ENCODE measurements around the gene EPHX1. TPM values are rescaled to one million over a fixed set of nuclear protein-coding genes. Genes with fewer than 3 reads are reported as not detected.

EPHX1 gene
- total and polyA plus RNA-seq, 9 donors, result 213 to 566 (median 302) TPM

- intact Hi-C loops (cut with DNase I), result loop anchor here in 1 of 4 donors (10.0 kb wide), 1 partner anchor 108 kb away; the partner anchor contains the start of gene SRP9
- WGBS, 3 donors, result 3 to 6% (median 3%) methylated on average over 54 to 63 of the region's 63 CpGs
- H3K4me1 ChIP-seq (ENCODE audit: insufficient read depth), result peaks cover 15% of the 10 kb centered on the region
Measured at GRCh38 chr1:225882694-225883615, 73.0 kb downstream of the EPHX1 start.

DNA sequence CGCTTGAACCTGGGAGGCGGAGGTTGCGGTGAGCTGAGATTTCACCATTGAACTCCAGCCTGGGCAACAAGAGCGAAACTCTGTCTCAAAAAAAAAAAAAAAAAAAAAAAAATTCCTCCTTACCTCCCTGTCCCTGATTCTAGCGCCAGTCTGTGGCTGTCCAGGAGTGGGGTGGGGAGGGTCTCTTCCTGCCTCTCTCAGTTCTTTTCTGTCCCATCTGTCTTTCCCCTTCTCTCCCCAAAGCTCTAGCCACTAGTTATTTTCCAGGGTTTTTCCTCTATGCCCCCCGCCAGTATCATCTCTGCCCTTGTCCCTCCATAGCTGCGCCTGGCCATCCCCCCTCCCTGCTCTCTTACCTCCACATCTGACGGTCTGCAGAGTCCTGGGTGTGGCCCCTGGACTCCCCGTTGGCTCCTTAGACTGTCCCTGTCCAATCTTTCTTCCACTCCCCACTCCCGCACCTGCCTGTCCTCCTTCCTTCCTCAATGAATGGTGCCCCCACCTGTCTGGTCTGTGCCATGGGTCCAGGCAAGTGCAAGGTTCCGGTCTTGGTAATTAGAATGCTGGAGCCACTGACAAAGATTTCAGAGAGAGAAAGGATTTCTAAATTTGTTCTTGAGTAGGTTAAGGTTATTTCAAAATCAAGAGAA, 73.8 kb downstream of the EPHX1 start:
- Histone ChIP-seq H3K9me3 (no peaks in the 10 kb centered on the region), H3K4me1 (ENCODE audit: insufficient read depth) (peaks cover 18% of the 10 kb centered on the region), H3K27ac (peak overlapping the region in 1 of 2 donors; percentile 85), H3K4me3 (no peak overlapping the region), H3K27me3 (no peaks in the 10 kb centered on the region), H3K36me3 (no peaks in the 10 kb centered on the region)
- no peak for DNase-seq
- TF ChIP-seq POLR2A (IDR thresholded peaks at IDR 0.05) (no peak), EP300 (IDR thresholded peaks at IDR 0.05) (no peak)
- TF ChIP-seq, protein P1, sequence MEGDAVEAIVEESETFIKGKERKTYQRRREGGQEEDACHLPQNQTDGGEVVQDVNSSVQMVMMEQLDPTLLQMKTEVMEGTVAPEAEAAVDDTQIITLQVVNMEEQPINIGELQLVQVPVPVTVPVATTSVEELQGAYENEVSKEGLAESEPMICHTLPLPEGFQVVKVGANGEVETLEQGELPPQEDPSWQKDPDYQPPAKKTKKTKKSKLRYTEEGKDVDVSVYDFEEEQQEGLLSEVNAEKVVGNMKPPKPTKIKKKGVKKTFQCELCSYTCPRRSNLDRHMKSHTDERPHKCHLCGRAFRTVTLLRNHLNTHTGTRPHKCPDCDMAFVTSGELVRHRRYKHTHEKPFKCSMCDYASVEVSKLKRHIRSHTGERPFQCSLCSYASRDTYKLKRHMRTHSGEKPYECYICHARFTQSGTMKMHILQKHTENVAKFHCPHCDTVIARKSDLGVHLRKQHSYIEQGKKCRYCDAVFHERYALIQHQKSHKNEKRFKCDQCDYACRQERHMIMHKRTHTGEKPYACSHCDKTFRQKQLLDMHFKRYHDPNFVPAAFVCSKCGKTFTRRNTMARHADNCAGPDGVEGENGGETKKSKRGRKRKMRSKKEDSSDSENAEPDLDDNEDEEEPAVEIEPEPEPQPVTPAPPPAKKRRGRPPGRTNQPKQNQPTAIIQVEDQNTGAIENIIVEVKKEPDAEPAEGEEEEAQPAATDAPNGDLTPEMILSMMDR (IDR thresholded peaks at IDR 0.05), result no peak
- intact Hi-C loops (cut with DNase I), result loop anchor here in 1 of 4 donors (10.0 kb wide), 1 partner anchor 109 kb away; the partner anchor contains the start of gene SRP9
- 83 to 87% (median 87%) methylated on average over 10 to 11 of the region's 11 CpGs for whole genome bisulfite sequencing, 3 donors

More at GRCh38 chr1:225882694-225883615, 73.0 kb downstream of the EPHX1 start:
- peak; percentile 60 to 80 (median 68) for DNase-seq
- TF ChIP-seq EP300 (IDR thresholded peaks at IDR 0.05) (no peak), POLR2A (IDR thresholded peaks at IDR 0.05) (no peak)
- TF ChIP-seq, protein P1 (IDR thresholded peaks at IDR 0.05), result no peak
- no peaks in the 10 kb centered on the region for H3K27me3 ChIP-seq
- no peaks in the 10 kb centered on the region for H3K36me3 ChIP-seq
- no peaks in the 10 kb centered on the region for H3K9me3 ChIP-seq
- H3K4me3 ChIP-seq, result peak overlapping the region; percentile 95
- H3K27ac ChIP-seq, result peak overlapping the region; percentile 71 to 85

DNA sequence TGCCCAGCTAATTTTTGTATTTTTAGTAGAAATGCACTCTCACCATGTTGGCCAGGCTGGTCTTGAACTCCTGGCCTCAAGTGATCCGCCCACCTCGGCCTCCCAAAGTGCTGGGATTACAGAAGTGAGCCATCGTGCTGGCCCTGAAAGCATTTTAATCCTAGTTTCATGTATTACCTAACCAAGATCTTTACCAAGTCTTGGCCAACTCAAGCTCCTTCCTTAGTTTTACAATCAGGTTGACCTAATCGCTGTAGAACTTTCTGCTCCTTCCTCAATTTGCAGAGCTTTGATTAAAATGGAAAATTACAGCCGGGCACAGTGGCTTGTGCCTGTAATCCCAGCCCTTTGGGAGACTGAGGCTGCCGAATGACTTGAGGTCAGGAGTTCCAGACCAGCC, 75.4 kb downstream of the EPHX1 start:
- Histone ChIP-seq H3K4me1 (ENCODE audit: insufficient read depth) (peaks cover 12% of the 10 kb centered on the region), H3K27ac (no peak overlapping the region), H3K9me3 (no peaks in the 10 kb centered on the region), H3K4me3 (no peak overlapping the region), H3K36me3 (no peaks in the 10 kb centered on the region), H3K27me3 (no peaks in the 10 kb centered on the region)
- DNase-seq, result no peak
- 91 to 95% (median 95%) methylated on average over 6 of the region's 6 CpGs for WGBS, 3 donors
- intact Hi-C loops (cut with DNase I), result loop anchor here in 1 of 4 donors (10.0 kb wide), 1 partner anchor 111 kb away; the partner anchor contains the start of gene SRP9
- TF ChIP-seq EP300 (IDR thresholded peaks at IDR 0.05) (no peak), POLR2A (IDR thresholded peaks at IDR 0.05) (no peak)
- TF ChIP-seq, protein P1 (IDR thresholded peaks at IDR 0.05), result no peak

All from ovary (tissue), 9 donors.